ENCODE measurements around the gene CPA5. TPM values are rescaled to one million over a fixed set of nuclear protein-coding genes. Genes with fewer than 3 reads are reported as not detected.

Gene CPA5
- total and polyA plus RNA-seq, 10 of the 15 experiments (the other 5 are each of a cell fraction or from before 2014, with no cell fraction given), result 0.06 to 0.52 (median 0.29) TPM; not detected in 2

- TF ChIP-seq ZNF687 (IDR thresholded peaks at IDR 0.05) (no peak), SMARCA5 (IDR thresholded peaks at IDR 0.05) (no peak), HSF1 (IDR thresholded peaks at IDR 0.05; ENCODE audit: low read depth, low read length) (no peak), NR2C2 (IDR thresholded peaks at IDR 0.05; ENCODE audit: borderline replicate concordance, control insufficient read depth, insufficient read length, low read depth) (no peak), PRDM15 (CRISPR knock-in tag; IDR thresholded peaks at IDR 0.05) (no peak), CBX5 (IDR thresholded peaks at IDR 0.05; ENCODE audit: low read depth) (0 out of 2 replicates have a peak, but pooled peaks have one; percentile 37), MYB (IDR thresholded peaks at IDR 0.05; ENCODE audit: borderline replicate concordance, low read depth, low read length) (no peak), ZSCAN29 (IDR thresholded peaks at IDR 0.05) (no peak), IKZF1 (conservative IDR thresholded peaks at IDR 0.05) (0 out of 2 replicates have a peak, but pooled peaks have one; percentile 16), HDAC6 (IDR thresholded peaks at IDR 0.05; ENCODE audit: unreplicated experiment) (no peak), ZNF622 (IDR thresholded peaks at IDR 0.05) (no peak), SMAD1 (IDR thresholded peaks at IDR 0.05; ENCODE audit: low read depth, partially characterized antibody) (no peak), ZNF207 (IDR thresholded peaks at IDR 0.05; ENCODE audit: borderline replicate concordance) (no peak), RUNX3 (IDR thresholded peaks at IDR 0.05; ENCODE audit: low read length) (peak; percentile 91), MYC (IDR thresholded peaks at IDR 0.05; ENCODE audit: insufficient read depth, insufficient read length, insufficient replicate concordance, low read length, severe bottlenecking) (no peak), IRF3 (IDR thresholded peaks at IDR 0.05) (no peak), ZZZ3 (IDR thresholded peaks at IDR 0.05; ENCODE audit: control insufficient read depth, insufficient read length, low read depth) (no peak), TBL1XR1 (IDR thresholded peaks at IDR 0.05; ENCODE audit: low read depth, low read length) (no peak), NBN (IDR thresholded peaks at IDR 0.05) (0 out of 2 replicates have a peak, but pooled peaks have one; percentile 23), NFIC (IDR thresholded peaks at IDR 0.05; ENCODE audit: low read depth, low read length) (peak; percentile 80), HCFC1 (IDR thresholded peaks at IDR 0.05; ENCODE audit: low read length) (no peak), SP1 (IDR thresholded peaks at IDR 0.05; ENCODE audit: low read depth, low read length) (no peak), POLR2AphosphoS5 (IDR thresholded peaks at IDR 0.05; ENCODE audit: low read length) (no peak)
Measured at GRCh38 chr7:130309986-130310385, 34.6 kb upstream of the CPA5 start (continued).

Measured in GM12878 (cell line).